NAMALWA (cell line): ENCODE measurements around the gene TMEM247.
"Not testable (repeated sequence)": the region's sequence is repeated elsewhere in the genome, so short reads cannot be mapped to it uniquely, and the experiment has no call there.

Experiments
- DNase-seq: peaks from one replicate; pipeline ENCODE4 v3.0.0-alpha.2; 2015; ENCODE audit warnings: low spot score

TMEM247 gene

GRCh38 chr2:46458763-46459500 lies 20.4 kb upstream of the TMEM247 start:
- no peak for DNase-seq

- DNase-seq: no peak
Measured at GRCh38 chr2:46459694-46460093, 19.7 kb upstream of the TMEM247 start.

- no peak for DNase-seq
Measured at GRCh38 chr2:46460241-46460921, 19.0 kb upstream of the TMEM247 start.

DNA sequence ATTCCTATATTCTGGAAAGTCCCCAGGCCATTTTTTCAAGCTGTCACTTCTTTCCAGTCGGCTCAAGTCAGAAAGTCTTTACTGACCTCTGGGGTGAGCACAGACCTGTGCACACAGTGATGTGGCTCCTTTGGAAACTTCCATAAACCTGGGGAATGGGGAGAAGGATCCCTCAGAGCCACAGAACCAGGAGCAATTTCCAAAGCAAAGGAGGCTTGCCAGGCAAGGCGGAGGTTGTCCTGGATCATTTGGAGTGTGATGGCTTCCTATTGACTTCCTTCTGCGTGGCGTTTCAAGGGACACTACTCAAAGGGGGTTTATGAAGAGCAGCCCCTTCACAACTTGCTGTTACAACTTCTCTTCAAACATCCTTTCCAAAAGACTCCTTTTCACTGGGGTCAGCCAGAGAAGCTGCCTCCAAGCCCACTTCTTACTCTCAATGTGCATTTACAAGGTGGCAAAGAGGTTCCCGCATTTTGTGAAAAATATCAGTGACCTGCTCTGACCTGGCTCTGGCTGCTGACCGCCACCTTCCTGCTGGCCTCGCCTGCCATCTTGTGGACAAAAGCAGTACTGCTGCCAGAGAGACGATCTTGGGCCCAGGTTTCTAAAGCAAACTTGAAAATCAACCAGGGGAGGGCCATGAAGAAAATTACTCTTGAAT lies 18.2 kb upstream of the TMEM247 start:
- peak; percentile 82 for DNase-seq

DNA sequence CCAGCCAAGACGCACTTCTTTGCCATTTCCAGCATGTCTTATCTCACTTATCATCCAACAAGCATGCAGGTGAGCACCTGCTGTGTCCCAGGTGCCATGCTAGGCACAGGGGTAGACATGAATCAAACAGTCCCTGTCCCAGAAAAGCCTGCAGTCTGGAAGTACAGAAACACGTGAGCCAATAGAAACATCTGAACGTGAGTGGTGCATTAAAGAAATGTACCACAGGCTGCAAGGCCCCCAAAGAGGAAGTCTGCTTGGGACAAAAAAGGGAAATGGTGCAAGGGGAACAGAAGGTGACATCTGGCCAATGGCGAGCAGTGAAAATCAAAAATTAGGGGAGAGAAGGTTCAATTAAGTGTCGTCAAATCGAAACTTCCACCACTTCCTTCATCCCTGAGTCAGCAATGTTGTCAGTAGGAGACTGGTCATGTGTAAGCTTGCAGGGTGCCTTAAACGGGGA lies 17.6 kb upstream of the TMEM247 start:
- DNase-seq: peak; percentile 57

DNA sequence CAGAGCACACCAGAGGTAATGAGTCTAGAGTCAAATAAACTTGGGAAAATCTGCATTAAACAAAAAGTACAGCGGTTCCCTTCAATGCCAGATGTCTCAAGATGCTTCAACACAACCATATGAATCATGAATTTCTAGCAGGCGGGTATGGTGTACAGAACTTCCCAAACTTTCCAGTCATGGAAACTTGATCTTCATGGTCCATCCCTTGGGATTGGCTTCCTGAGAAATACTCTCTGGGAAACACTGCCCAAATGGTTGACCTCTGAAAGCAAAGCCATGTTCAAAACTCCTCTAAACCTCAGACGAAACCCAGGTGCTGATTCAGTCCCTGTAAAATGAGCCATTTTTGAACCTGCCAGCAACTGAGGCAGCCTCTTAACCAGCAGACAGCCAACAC lies 16.4 kb upstream of the TMEM247 start:
- no peak for DNase-seq

GRCh38 chr2:46469116-46469515 lies 10.2 kb upstream of the TMEM247 start:
- no peak for DNase-seq

DNA sequence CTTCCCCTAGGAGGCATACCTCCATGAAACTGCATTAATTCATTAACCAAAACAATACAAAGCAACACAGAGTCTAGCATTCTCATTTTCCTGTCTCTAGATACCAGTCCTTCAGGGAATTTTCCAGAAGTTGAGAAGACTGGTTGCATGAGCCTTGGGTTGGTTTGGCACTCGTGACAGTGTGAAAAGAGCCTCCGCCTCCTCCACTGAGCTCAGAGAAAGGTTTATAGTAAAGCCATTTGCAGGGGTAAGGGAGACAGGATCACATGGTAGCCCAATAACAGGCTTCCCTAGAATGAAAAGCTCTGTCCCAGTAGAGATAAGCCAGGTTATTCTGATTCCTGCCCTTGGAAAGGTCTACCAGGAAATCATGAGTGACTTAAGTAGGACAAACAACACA lies 9.7 kb upstream of the TMEM247 start:
- DNase-seq: no peak

- no peak for DNase-seq
Measured at GRCh38 chr2:46470114-46470628, 9.2 kb upstream of the TMEM247 start.

DNA sequence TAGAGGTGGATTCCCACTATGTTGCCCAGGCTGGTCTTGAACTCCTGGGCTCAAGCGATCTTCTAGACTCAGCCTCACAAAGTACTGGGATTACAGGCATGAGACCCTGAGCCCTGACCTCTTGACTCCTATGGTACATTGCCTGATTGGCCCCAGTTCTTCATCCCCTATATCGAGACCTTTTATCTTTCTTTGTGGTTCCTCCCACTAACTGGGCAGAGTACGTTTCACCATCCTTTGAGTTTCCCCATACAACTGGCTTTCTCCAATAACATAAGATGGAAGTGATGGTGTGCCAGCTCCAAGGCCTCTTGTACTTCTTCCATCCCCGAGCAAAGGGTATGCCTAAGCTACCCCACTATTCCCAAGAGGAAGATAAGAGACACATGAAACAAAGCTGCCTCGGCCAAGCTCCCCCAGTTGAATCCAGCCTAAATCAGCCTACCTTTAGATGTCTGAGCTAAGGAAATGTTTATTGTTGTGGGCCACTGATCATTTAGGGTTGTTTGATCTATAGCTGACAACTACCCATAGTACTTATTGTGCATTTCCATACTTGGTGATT lies 8.3 kb upstream of the TMEM247 start:
- DNase-seq: no peak

GRCh38 chr2:46471697-46472096 lies 7.7 kb upstream of the TMEM247 start:
- no peak for DNase-seq

DNA sequence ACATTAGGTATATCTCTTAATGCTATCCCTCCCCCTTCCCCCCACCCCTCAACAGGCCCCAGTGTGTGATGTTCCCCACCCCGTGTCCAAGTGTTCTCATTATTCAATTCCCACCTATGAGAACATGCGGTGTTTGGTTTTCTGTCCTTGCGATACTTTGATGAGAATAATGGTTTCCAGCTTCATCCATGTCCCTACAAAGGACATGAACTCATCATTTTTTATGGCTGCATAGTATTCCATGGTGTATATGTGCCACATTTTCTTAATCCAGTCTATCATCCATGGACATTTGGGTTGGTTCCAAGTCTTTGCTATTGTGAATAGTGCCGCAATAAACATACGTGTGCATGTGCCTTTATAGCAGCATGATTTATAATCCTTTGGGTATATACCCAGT lies 7.2 kb upstream of the TMEM247 start:
- not testable (repeated sequence) for DNase-seq

DNA sequence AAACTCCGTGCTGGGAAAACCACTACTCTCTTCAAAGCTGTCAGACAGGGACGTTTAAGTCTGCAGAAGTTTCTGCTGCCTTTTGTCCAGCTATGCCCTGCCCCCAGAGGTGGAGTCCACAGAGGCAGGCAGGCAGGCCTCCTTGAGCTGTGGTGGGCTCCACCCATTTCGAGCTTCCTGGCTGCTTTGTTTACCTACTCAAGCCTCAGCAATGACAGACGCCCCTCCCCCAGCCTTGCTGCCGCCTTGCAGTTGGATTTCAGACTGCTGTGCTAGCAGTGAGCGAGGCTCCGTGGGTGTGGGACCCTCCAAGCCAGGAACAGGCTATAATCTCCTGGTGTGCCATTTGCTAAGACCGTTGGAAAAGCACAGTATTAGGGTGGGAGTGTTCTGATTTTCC lies 1.9 kb upstream of the TMEM247 start:
- DNase-seq: not testable (repeated sequence)

DNA sequence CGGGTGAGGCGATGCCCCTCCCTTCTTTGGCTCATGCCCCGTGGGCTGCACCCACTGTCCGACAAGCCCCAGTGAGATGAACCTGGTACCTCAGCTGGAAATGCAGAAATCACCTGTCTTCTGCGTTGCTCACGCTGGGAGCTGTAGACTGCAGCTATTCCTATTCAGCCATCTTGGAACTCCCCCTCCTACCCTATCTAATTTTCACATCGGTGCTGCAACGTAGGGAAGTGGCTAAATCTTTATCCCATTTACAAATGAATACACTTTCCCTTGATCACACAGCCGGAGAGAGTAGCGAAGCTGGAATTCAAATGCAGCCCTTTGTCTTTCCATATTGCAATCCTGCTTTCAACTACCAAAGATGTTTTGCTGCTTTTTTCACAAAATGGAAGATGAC lies 1.4 kb upstream of the TMEM247 start:
- DNase-seq: no peak

GRCh38 chr2:46480562-46480961 lies 1.2 kb downstream of the TMEM247 start:
- no peak for DNase-seq

- no peak for DNase-seq
Measured at GRCh38 chr2:46481198-46482193, 2.1 kb downstream of the TMEM247 start.

GRCh38 chr2:46482490-46482889 lies 3.1 kb downstream of the TMEM247 start:
- no peak for DNase-seq

DNA sequence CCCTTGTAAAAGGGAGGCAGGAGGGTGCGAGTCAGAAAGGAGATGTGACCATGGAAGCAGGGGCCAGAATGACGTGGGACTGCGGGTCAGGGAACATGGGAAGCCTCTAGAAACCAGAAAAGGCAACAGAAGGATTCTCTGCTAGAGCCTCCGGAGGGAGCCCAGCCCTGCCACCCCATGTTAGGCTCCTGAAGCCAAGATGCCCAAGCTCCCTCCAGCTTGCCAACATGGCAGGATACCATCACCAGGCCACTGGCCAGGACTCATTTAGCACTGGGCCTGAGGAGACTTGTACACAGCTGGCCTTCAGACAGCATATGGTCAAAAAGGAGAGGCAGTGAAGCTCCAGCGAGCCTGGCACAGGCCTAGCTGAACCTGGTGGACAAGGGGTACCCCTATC lies 5.6 kb downstream of the TMEM247 start:
- DNase-seq: no peak

- DNase-seq: no peak
Measured at GRCh38 chr2:46486436-46486835, 7.1 kb downstream of the TMEM247 start.

DNA sequence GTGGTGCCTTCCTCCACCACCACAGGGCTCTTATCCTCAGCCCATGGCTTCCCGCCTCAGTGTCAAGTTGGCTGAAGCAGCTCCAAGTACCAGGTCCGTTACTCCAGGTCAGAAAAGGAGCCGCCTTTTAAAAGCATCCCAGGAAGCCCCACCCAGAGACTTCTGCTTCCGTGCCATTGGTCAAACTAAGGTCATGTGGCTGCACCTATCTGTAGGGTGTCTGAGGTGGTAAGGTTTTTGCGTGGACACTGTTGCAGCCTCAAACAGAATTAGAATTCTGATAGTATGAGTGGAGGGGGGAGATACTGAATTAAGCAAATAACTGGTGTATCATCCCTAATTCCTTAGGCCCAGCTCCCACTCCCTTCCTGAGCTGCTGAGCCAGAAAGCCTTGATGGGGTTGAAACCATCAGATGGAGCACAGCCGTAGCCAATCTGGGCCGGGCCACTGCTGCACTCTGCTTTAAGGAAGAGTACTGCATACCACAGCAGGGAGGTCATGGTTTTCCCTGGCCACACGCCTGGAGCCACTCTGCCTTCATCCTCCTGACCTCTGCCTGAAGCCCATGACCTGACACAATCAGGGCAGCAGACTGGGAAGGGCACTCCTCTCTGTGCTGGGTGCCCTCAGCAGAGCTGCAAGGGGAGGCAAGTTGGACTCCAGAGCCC lies 8.4 kb downstream of the TMEM247 start:
- no peak for DNase-seq

- DNase-seq: no peak
Measured at GRCh38 chr2:46488389-46488788, 9.0 kb downstream of the TMEM247 start.
